ENCODE measurements around the gene COL11A2.

DNA sequence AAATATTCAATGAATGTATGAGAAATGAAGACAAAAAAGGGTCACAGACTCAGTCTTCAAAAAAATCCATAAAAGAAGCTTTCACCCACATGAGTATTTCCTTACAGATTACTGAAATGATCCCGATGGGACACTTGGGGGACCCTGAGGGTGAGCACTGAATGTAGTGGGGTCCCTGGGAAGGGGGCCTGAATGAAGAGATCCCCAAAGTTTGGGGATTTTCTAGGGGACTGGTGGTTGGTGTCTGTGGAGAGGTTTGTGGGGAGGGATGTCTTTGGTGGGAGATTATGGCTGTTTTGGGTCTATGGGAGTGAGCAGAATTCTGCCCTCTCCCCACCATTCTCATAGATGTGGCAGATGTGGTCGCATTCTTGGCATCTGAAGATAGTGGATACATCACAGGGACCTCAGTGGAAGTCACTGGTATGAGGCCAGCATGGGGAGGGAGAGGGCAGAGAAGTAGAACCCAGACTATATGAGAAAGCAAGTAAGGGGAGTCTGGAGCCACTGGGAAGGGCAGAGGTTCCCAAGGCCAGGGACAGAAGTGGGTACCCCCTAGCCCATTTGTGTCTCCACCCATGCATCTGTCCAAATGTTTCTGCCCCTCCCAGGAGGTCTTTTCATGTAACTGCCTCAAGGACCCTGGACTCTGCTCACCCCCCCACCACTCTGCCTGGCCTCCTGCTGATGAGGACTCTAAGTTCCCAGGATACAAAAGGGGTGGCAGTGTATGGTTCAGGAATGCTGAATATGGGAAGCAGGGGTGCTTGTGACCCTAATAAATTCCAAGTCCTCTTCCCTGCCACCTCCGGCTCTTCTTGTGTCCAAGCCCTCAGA, 14.0 kb upstream of the COL11A2 start:
- TF ChIP-seq TEAD4 (IDR thresholded peaks at IDR 0.05) (no peak), RAD21 (IDR thresholded peaks at IDR 0.05; ENCODE audit: low read depth) (no peak), TCF12 (IDR thresholded peaks at IDR 0.05; ENCODE audit: low read depth) (no peak), NFIC (IDR thresholded peaks at IDR 0.05) (no peak), CEBPB (IDR thresholded peaks at IDR 0.05) (no peak), YY1 (IDR thresholded peaks at IDR 0.05; ENCODE audit: low read depth) (no peak), EP300 (IDR thresholded peaks at IDR 0.05; ENCODE audit: borderline replicate concordance) (no peak), ZBTB7A (IDR thresholded peaks at IDR 0.05; ENCODE audit: low read depth) (no peak), TAF1 (IDR thresholded peaks at IDR 0.05; ENCODE audit: low read depth) (no peak), CREB1 (IDR thresholded peaks at IDR 0.05; ENCODE audit: low read depth) (no peak)
- TF ChIP-seq, protein P1, sequence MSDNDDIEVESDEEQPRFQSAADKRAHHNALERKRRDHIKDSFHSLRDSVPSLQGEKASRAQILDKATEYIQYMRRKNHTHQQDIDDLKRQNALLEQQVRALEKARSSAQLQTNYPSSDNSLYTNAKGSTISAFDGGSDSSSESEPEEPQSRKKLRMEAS (IDR thresholded peaks at IDR 0.05) = no peak
- TF ChIP-seq, protein P2, sequence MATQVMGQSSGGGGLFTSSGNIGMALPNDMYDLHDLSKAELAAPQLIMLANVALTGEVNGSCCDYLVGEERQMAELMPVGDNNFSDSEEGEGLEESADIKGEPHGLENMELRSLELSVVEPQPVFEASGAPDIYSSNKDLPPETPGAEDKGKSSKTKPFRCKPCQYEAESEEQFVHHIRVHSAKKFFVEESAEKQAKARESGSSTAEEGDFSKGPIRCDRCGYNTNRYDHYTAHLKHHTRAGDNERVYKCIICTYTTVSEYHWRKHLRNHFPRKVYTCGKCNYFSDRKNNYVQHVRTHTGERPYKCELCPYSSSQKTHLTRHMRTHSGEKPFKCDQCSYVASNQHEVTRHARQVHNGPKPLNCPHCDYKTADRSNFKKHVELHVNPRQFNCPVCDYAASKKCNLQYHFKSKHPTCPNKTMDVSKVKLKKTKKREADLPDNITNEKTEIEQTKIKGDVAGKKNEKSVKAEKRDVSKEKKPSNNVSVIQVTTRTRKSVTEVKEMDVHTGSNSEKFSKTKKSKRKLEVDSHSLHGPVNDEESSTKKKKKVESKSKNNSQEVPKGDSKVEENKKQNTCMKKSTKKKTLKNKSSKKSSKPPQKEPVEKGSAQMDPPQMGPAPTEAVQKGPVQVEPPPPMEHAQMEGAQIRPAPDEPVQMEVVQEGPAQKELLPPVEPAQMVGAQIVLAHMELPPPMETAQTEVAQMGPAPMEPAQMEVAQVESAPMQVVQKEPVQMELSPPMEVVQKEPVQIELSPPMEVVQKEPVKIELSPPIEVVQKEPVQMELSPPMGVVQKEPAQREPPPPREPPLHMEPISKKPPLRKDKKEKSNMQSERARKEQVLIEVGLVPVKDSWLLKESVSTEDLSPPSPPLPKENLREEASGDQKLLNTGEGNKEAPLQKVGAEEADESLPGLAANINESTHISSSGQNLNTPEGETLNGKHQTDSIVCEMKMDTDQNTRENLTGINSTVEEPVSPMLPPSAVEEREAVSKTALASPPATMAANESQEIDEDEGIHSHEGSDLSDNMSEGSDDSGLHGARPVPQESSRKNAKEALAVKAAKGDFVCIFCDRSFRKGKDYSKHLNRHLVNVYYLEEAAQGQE (IDR thresholded peaks at IDR 0.05; ENCODE audit: low read depth) = no peak
